Femur (tissue), 1 donor: Measurements from ENCODE around the gene NAT8.
"Not testable (repeated sequence)": the region's sequence is repeated elsewhere in the genome, so short reads cannot be mapped to it uniquely, and the experiment has no call there.

Experiments
- DNase-seq: peaks from one replicate; pipeline ENCODE4 v3.0.0-alpha.2; 2017

NAT8 gene

GRCh38 chr2:73642338-73643018, at the start of gene NAT8:
TSS of gene NAT8 (minus strand) at chr2:73642422. CDS start at chr2:73641628, 794 bp downstream.
- no peak for DNase-seq

- DNase-seq: not testable (repeated sequence)
Measured at GRCh38 chr2:73690372-73691088, 48.3 kb upstream of the NAT8 start.

- DNase-seq: not testable (repeated sequence)
Measured at GRCh38 chr2:73688494-73688893, 46.3 kb upstream of the NAT8 start.

GRCh38 chr2:73685764-73686438, 43.7 kb upstream of the NAT8 start:
- no peak for DNase-seq

GRCh38 chr2:73684905-73685304, 42.7 kb upstream of the NAT8 start:
- DNase-seq: not testable (repeated sequence)

- DNase-seq: not testable (repeated sequence)
Measured at GRCh38 chr2:73684325-73684724, 42.1 kb upstream of the NAT8 start.

- DNase-seq: peak; percentile 27
Measured at GRCh38 chr2:73679951-73680571, 37.8 kb upstream of the NAT8 start.

- DNase-seq: not testable (repeated sequence)
Measured at GRCh38 chr2:73679237-73679636, 37.0 kb upstream of the NAT8 start.

GRCh38 chr2:73678008-73678407, 35.8 kb upstream of the NAT8 start:
- not testable (repeated sequence) for DNase-seq

GRCh38 chr2:73676211-73676610, 34.0 kb upstream of the NAT8 start:
- not testable (repeated sequence) for DNase-seq

- DNase-seq: not testable (repeated sequence)
Measured at GRCh38 chr2:73674696-73675157, 32.5 kb upstream of the NAT8 start.

- not testable (repeated sequence) for DNase-seq
Measured at GRCh38 chr2:73669976-73670375, 27.8 kb upstream of the NAT8 start.

- DNase-seq: not testable (repeated sequence)
Measured at GRCh38 chr2:73667239-73667638, 25.0 kb upstream of the NAT8 start.

- DNase-seq: no peak
Measured at GRCh38 chr2:73654175-73654574, 12.0 kb upstream of the NAT8 start.

GRCh38 chr2:73652348-73652747, 10.1 kb upstream of the NAT8 start:
- no peak for DNase-seq

GRCh38 chr2:73651591-73652230, 9.5 kb upstream of the NAT8 start:
- DNase-seq: no peak

- DNase-seq: not testable (repeated sequence)
Measured at GRCh38 chr2:73647690-73648089, 5.5 kb upstream of the NAT8 start.

- no peak for DNase-seq
Measured at GRCh38 chr2:73641767-73642062, 507 bp downstream of the NAT8 start.

- DNase-seq: no peak
Measured at GRCh38 chr2:73640946-73641766, 1.1 kb downstream of the NAT8 start.

GRCh38 chr2:73640511-73640911, 1.7 kb downstream of the NAT8 start:
- no peak for DNase-seq

- no peak for DNase-seq
Measured at GRCh38 chr2:73638429-73638828, 3.8 kb downstream of the NAT8 start.

GRCh38 chr2:73636977-73637376, 5.2 kb downstream of the NAT8 start:
- DNase-seq: not testable (repeated sequence)
